ENCODE results near the gene R3HDM2. TPM values are rescaled to one million over a fixed set of nuclear protein-coding genes. Genes with fewer than 3 reads are reported as not detected.

Gene R3HDM2
- total RNA-seq, 4 donors from 2014 or later = 30.7 to 40.8 (median 35.5) TPM

GRCh38 chr12:57474430-57474829, 43.6 kb upstream of the R3HDM2 start:
- H3K27ac ChIP-seq = no peak overlapping the region
- H3K9me3 ChIP-seq = no peaks in the 10 kb centered on the region
- H3K36me3 ChIP-seq = no peaks in the 10 kb centered on the region
- intact Hi-C loops (cut with DNase I) = no loop called here
- TF ChIP-seq, protein P1, sequence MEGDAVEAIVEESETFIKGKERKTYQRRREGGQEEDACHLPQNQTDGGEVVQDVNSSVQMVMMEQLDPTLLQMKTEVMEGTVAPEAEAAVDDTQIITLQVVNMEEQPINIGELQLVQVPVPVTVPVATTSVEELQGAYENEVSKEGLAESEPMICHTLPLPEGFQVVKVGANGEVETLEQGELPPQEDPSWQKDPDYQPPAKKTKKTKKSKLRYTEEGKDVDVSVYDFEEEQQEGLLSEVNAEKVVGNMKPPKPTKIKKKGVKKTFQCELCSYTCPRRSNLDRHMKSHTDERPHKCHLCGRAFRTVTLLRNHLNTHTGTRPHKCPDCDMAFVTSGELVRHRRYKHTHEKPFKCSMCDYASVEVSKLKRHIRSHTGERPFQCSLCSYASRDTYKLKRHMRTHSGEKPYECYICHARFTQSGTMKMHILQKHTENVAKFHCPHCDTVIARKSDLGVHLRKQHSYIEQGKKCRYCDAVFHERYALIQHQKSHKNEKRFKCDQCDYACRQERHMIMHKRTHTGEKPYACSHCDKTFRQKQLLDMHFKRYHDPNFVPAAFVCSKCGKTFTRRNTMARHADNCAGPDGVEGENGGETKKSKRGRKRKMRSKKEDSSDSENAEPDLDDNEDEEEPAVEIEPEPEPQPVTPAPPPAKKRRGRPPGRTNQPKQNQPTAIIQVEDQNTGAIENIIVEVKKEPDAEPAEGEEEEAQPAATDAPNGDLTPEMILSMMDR (IDR thresholded peaks at IDR 0.05) = no peak
- no peak for TF ChIP-seq POLR2A (IDR thresholded peaks at IDR 0.05)
- DNase-seq = no peak
- peaks cover 14% of the 10 kb centered on the region for H3K27me3 ChIP-seq
- H3K4me3 ChIP-seq (replicated peaks in 1 of 3) = no peak overlapping the region
- WGBS, 2 donors = 69 to 74% methylated on average over 8 of the region's 8 CpGs
- H3K4me1 ChIP-seq = peaks cover 13 to 16% of the 10 kb centered on the region in 2 donors

GRCh38 chr12:57473886-57474285, 43.0 kb upstream of the R3HDM2 start:
- H3K27me3 ChIP-seq = peaks cover 14% of the 10 kb centered on the region
- DNase-seq = no peak
- WGBS, 2 donors = 89 to 91% methylated on average over 5 of the region's 5 CpGs
- H3K4me1 ChIP-seq = peaks cover 13 to 16% of the 10 kb centered on the region in 2 donors
- no peak for TF ChIP-seq POLR2A (IDR thresholded peaks at IDR 0.05)
- TF ChIP-seq, protein P1 (IDR thresholded peaks at IDR 0.05) = no peak
- no peak overlapping the region for H3K4me3 ChIP-seq (replicated peaks in 1 of 3)
- H3K9me3 ChIP-seq = no peaks in the 10 kb centered on the region
- no peaks in the 10 kb centered on the region for H3K36me3 ChIP-seq
- intact Hi-C loops (cut with DNase I) = no loop called here
- H3K27ac ChIP-seq = no peak overlapping the region

GRCh38 chr12:57473392-57473791, 42.5 kb upstream of the R3HDM2 start:
- H3K27me3 ChIP-seq = peaks cover 14% of the 10 kb centered on the region
- TF ChIP-seq, protein P1 (IDR thresholded peaks at IDR 0.05) = no peak
- no peak for TF ChIP-seq POLR2A (IDR thresholded peaks at IDR 0.05)
- H3K36me3 ChIP-seq = no peaks in the 10 kb centered on the region
- 36 to 40% methylated on average over 3 of the region's 3 CpGs for WGBS, 2 donors
- DNase-seq = no peak
- H3K9me3 ChIP-seq = no peaks in the 10 kb centered on the region
- H3K4me1 ChIP-seq = peaks cover 13 to 16% of the 10 kb centered on the region in 2 donors
- intact Hi-C loops (cut with DNase I) = no loop called here
- H3K4me3 ChIP-seq (replicated peaks in 1 of 3) = no peak overlapping the region
- H3K27ac ChIP-seq = no peak overlapping the region

GRCh38 chr12:57472391-57472790, 41.5 kb upstream of the R3HDM2 start:
- Histone ChIP-seq H3K4me3 (replicated peaks in 1 of 3) (no peak overlapping the region), H3K27me3 (peaks cover 14% of the 10 kb centered on the region), H3K9me3 (no peaks in the 10 kb centered on the region), H3K27ac (no peak overlapping the region), H3K4me1 (peaks cover 13 to 16% of the 10 kb centered on the region in 2 donors), H3K36me3 (no peaks in the 10 kb centered on the region)
- no peak for DNase-seq
- 88 to 89% methylated on average over 3 of the region's 3 CpGs for WGBS, 2 donors
- intact Hi-C loops (cut with DNase I) = no loop called here
- TF ChIP-seq POLR2A (IDR thresholded peaks at IDR 0.05) = no peak
- TF ChIP-seq, protein P1 (IDR thresholded peaks at IDR 0.05) = no peak

DNA sequence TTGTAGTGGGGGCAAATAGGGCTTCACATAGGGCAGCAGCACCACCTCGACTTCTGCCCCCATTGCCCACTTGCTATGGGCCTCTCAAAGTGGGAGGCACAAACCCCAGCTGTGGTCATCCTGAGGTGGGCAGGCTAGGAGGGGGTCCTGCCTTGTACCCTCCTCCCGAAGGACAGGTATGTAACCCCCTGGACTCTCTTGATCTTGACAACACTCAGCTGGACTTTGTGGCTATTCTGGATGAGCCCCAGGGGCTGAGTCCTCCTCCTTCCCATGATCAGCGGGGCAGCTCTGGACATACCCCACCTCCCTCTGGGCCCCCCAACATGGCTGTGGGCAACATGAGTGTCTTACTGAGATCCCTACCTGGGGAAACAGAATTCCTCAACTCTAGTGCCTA, 40.8 kb upstream of the R3HDM2 start:
- H3K9me3 ChIP-seq = no peaks in the 10 kb centered on the region
- no peak for DNase-seq
- 85 to 92% methylated on average over 3 of the region's 3 CpGs for WGBS, 2 donors
- H3K27ac ChIP-seq = no peak overlapping the region
- no peak overlapping the region for H3K4me3 ChIP-seq (replicated peaks in 1 of 3)
- intact Hi-C loops (cut with DNase I) = no loop called here
- TF ChIP-seq, protein P1 (IDR thresholded peaks at IDR 0.05) = no peak
- no peak for TF ChIP-seq POLR2A (IDR thresholded peaks at IDR 0.05)
- peaks cover 14% of the 10 kb centered on the region for H3K27me3 ChIP-seq
- peaks cover 13 to 16% of the 10 kb centered on the region in 2 donors for H3K4me1 ChIP-seq
- no peaks in the 10 kb centered on the region for H3K36me3 ChIP-seq
